Activated T-helper 1 cell treated with anti-CD3 and anti-CD28 coated beads, Interleukin-2, amount 50 U/mL, for 16 hours (primary cell): ENCODE data around the gene RARRES2.

ENCODE experiments used
- DNase-seq, 2 donors: peaks; one replicate each; pipeline ENCODE4 v3.0.0-alpha.2; 2020; ENCODE audit warnings: low read depth in 1 of 2, low spot score in 1 of 2

The RARRES2 gene

GRCh38 chr7:150377196-150377595 lies 35.8 kb upstream of the RARRES2 start:
- DNase-seq: no peak

- DNase-seq: no peak
These were observed 35.1 kb upstream of the RARRES2 start for GRCh38 chr7:150376560-150376959.

- no peak for DNase-seq
These were observed 34.5 kb upstream of the RARRES2 start for GRCh38 chr7:150375662-150376521.

GRCh38 chr7:150374472-150374871 lies 33.0 kb upstream of the RARRES2 start:
- DNase-seq: no peak

GRCh38 chr7:150374026-150374425 lies 32.6 kb upstream of the RARRES2 start:
- no peak for DNase-seq

GRCh38 chr7:150373049-150373801 lies 31.8 kb upstream of the RARRES2 start:
- DNase-seq: no peak

GRCh38 chr7:150372271-150373048 lies 31.0 kb upstream of the RARRES2 start:
- DNase-seq: no peak

- DNase-seq: no peak
These were observed 30.5 kb upstream of the RARRES2 start for GRCh38 chr7:150371996-150372270.

GRCh38 chr7:150371131-150371995 lies 29.9 kb upstream of the RARRES2 start:
- no peak for DNase-seq

- DNase-seq: no peak
These were observed 29.2 kb upstream of the RARRES2 start for GRCh38 chr7:150370612-150371071.

- no peak for DNase-seq
These were observed 28.5 kb upstream of the RARRES2 start for GRCh38 chr7:150369748-150370501.

- DNase-seq: peak in 1 of 2 donors; percentile 45
These were observed 27.7 kb upstream of the RARRES2 start for GRCh38 chr7:150368884-150369747.

GRCh38 chr7:150368096-150368883 lies 26.9 kb upstream of the RARRES2 start, which contains the start of gene REPIN1:
Gene REPIN1, plus strand, starts transcription at chr7:150368822. Its CDS starts 890 bp downstream, at chr7:150369712.
- DNase-seq: peak; percentile 55 to 67

- no peak for DNase-seq
These were observed 26.3 kb upstream of the RARRES2 start for GRCh38 chr7:150367677-150368095.

- DNase-seq: no peak
These were observed 24.4 kb upstream of the RARRES2 start for GRCh38 chr7:150365673-150366398.

GRCh38 chr7:150365194-150365593 lies 23.8 kb upstream of the RARRES2 start:
- DNase-seq: no peak

GRCh38 chr7:150363872-150364271 lies 22.4 kb upstream of the RARRES2 start:
- DNase-seq: no peak
